BLaER1 (cell line): ENCODE data around the gene FA2H.
"Not testable (repeated sequence)": the region's sequence is repeated elsewhere in the genome, so short reads cannot be mapped to it uniquely, and the experiment has no call there.

Source experiments
- H3K27ac ChIP-seq: shearing (Covaris generic); formaldehyde crosslinking; 2 replicates; pipeline ENCODE4 v1.8.1; 2022
- H3K27me3 ChIP-seq: shearing (Covaris generic); formaldehyde crosslinking; 2 replicates; pipeline ENCODE4 v1.8.1; 2022
- H3K36me3 ChIP-seq: shearing (Covaris generic); formaldehyde crosslinking; 2 replicates; pipeline ENCODE4 v1.8.1; 2022
- H3K4me1 ChIP-seq: shearing (Covaris generic); formaldehyde crosslinking; 2 replicates; pipeline ENCODE4 v1.8.1; 2022
- H3K4me2 ChIP-seq: shearing (Covaris generic); formaldehyde crosslinking; 2 replicates; pipeline ENCODE4 v1.8.1; 2022
- H3K4me3 ChIP-seq: shearing (Covaris generic); formaldehyde crosslinking; 2 replicates; pipeline ENCODE4 v1.8.1; 2022
- H3K9ac ChIP-seq: shearing (Covaris generic); formaldehyde crosslinking; 2 replicates; pipeline ENCODE4 v1.8.1; 2022
- H3K9me3 ChIP-seq: shearing (Covaris generic); formaldehyde crosslinking; 2 replicates; pipeline ENCODE4 v1.8.1; 2022
- H4K20me1 ChIP-seq: shearing (Covaris generic); formaldehyde crosslinking; 2 replicates; pipeline ENCODE4 v1.8.1; 2022
- Cebpa-rat ChIP-seq: shearing (Covaris generic); IDR thresholded peaks from 2 replicates; pipeline ENCODE4 v1.8.1; 2022

FA2H gene

DNA sequence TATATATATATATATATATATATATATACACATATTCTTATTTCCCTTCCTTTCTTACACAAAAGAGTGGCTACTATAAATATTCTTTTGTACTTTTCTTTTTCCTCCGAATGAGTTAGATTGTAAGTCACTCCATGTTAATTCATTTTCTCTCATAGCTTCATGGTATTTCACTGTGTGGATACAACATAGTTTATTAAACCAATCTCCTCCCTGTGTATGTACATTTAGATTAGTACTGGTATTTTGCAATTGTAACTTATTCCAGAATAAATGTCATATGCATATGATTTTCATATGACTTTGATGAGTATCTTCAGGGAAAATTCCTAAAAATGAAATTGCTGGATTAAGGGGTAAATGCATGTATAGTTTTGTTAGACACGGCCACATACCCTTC lies 20.0 kb upstream of the FA2H start:
- TF ChIP-seq Cebpa-rat, result no peak
- no peaks in the 10 kb centered on the region for H3K4me1 ChIP-seq
- no peak overlapping the region for H3K27ac ChIP-seq
- H3K9ac ChIP-seq, result no peak overlapping the region
- no peak overlapping the region for H3K4me2 ChIP-seq
- H4K20me1 ChIP-seq, result no peaks in the 10 kb centered on the region
- H3K4me3 ChIP-seq, result no peak overlapping the region
- no peaks in the 10 kb centered on the region for H3K36me3 ChIP-seq
- peaks cover 14% of the 10 kb centered on the region for H3K9me3 ChIP-seq
- H3K27me3 ChIP-seq, result no peaks in the 10 kb centered on the region

GRCh38 chr16:74793571-74793970 lies 19.0 kb upstream of the FA2H start:
- H3K4me1 ChIP-seq, result no peaks in the 10 kb centered on the region
- no peaks in the 10 kb centered on the region for H3K27me3 ChIP-seq
- no peak for TF ChIP-seq Cebpa-rat

DNA sequence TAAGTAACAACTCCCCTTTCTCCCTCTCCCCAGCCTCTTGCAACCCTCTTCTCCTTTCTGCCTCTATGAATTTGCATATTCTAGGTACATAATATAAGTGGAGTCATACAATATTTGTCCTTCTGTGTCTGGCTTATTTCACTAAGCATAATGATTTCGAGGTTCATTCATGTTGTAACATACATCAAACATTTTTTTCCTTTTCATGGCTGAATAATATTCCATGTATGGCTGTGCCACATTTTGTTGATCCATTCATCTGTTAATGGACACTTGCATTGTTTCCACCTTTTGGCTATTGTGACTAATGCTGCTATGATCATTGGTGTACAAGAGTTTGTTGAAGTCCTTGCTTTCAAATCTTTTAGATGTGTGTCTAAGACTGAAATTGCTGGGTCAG lies 17.6 kb upstream of the FA2H start:
- no peak overlapping the region for H3K4me2 ChIP-seq
- TF ChIP-seq Cebpa-rat, result no peak

More at GRCh38 chr16:74793571-74793970, 19.0 kb upstream of the FA2H start:
- no peaks in the 10 kb centered on the region for H4K20me1 ChIP-seq
- H3K36me3 ChIP-seq, result no peaks in the 10 kb centered on the region
- H3K4me3 ChIP-seq, result no peak overlapping the region
- no peak overlapping the region for H3K4me2 ChIP-seq
- no peak overlapping the region for H3K9ac ChIP-seq
- H3K9me3 ChIP-seq, result peaks cover 14% of the 10 kb centered on the region
- H3K27ac ChIP-seq, result no peak overlapping the region

DNA sequence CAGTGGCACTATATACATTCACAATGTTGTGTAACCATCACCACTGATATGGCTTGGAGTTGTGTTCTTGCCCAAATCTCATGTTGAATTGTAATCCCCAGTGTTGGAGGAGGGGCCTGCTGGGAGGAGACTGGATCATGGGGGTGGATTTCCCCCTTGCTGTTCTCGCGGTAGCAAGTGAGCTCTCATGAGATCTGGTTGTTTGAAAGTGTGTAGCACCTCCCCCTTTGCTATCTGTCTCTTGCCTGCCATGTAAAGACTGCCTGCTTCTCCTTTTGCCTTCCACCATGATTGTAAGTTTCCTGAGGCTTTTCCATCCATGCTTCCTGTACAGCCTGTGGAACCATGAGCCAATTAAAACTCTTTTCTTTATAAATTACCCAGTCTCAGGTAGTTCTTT lies 17.1 kb upstream of the FA2H start:
- peaks cover 14% of the 10 kb centered on the region for H3K9me3 ChIP-seq
- not testable (repeated sequence) for H4K20me1 ChIP-seq, H3K4me2 ChIP-seq, H3K4me3 ChIP-seq, H3K9ac ChIP-seq, H3K4me1 ChIP-seq, H3K27me3 ChIP-seq, H3K27ac ChIP-seq, H3K36me3 ChIP-seq

More for the DNA sequence above, 17.6 kb upstream of the FA2H start:
- Histone ChIP-seq H3K27me3 (no peaks in the 10 kb centered on the region), H4K20me1 (no peaks in the 10 kb centered on the region), H3K4me1 (no peaks in the 10 kb centered on the region), H3K9ac (no peak overlapping the region), H3K27ac (no peak overlapping the region), H3K36me3 (no peaks in the 10 kb centered on the region), H3K9me3 (peaks cover 14% of the 10 kb centered on the region), H3K4me3 (no peak overlapping the region)

DNA sequence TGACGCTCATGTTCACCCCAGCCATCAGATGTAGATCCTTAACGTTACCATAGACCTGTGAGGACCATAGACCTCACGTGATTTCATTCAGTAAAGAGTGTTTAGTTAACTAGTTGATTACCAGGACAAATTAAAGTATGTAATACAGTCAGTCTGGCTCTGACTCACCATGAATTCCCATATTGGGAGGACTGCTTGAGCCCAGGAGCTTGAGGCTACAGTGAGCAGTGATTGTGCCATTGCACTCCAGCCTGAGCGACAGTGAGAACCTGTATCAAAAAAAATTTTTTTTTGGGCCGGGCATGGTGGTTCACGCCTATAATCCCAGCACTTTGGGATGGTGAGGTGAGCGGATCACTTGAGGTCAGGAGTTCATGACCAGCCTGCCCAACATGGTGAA lies 13.5 kb upstream of the FA2H start:
- H3K4me3 ChIP-seq, result no peak overlapping the region

DNA sequence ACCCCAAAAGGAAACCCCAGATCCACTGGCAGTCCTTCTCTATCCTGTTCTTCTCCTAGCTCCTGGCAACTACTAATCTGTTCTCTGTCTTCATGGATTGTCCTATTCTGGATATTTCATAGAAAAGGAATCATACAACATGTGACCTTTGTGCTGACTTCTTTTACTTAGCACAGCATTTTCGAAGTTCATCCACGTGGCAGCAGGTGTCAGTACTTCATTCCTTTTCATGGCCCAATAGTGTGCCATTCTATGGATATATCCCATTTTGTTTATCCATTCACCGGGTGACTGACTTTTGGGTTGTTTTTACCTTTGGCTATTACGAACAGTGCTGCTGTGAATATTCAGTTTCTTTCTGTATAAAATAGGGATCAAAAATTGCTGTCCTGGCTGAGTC lies 10.4 kb upstream of the FA2H start:
- H3K27me3 ChIP-seq, result no peaks in the 10 kb centered on the region
- no peaks in the 10 kb centered on the region for H3K9me3 ChIP-seq
- H3K4me3 ChIP-seq, result no peak overlapping the region
- TF ChIP-seq Cebpa-rat, result no peak
- H3K4me1 ChIP-seq, result no peaks in the 10 kb centered on the region
- H3K9ac ChIP-seq, result no peak overlapping the region
- H3K4me2 ChIP-seq, result no peak overlapping the region
- no peak overlapping the region for H3K27ac ChIP-seq
- no peaks in the 10 kb centered on the region for H4K20me1 ChIP-seq
- H3K36me3 ChIP-seq, result no peaks in the 10 kb centered on the region

More for the DNA sequence above, 13.5 kb upstream of the FA2H start:
- no peaks in the 10 kb centered on the region for H3K27me3 ChIP-seq
- H3K9me3 ChIP-seq, result peaks cover 10% of the 10 kb centered on the region
- no peak overlapping the region for H3K9ac ChIP-seq
- H3K27ac ChIP-seq, result no peak overlapping the region
- H3K36me3 ChIP-seq, result no peaks in the 10 kb centered on the region
- TF ChIP-seq Cebpa-rat, result no peak
- no peak overlapping the region for H3K4me2 ChIP-seq
- H4K20me1 ChIP-seq, result no peaks in the 10 kb centered on the region
- no peaks in the 10 kb centered on the region for H3K4me1 ChIP-seq

GRCh38 chr16:74778646-74779045 lies 4.0 kb upstream of the FA2H start:
- no peaks in the 10 kb centered on the region for H3K9me3 ChIP-seq
- H4K20me1 ChIP-seq, result no peaks in the 10 kb centered on the region
- H3K4me1 ChIP-seq, result peaks cover 14% of the 10 kb centered on the region
- peaks cover 7% of the 10 kb centered on the region for H3K27me3 ChIP-seq
- H3K4me3 ChIP-seq, result no peak overlapping the region
- H3K4me2 ChIP-seq, result no peak overlapping the region
- no peak overlapping the region for H3K9ac ChIP-seq
- TF ChIP-seq Cebpa-rat, result no peak
- no peak overlapping the region for H3K27ac ChIP-seq
- H3K36me3 ChIP-seq, result no peaks in the 10 kb centered on the region

- H3K4me3 ChIP-seq, result no peak overlapping the region
- H3K9me3 ChIP-seq, result no peaks in the 10 kb centered on the region
- H3K27ac ChIP-seq, result no peak overlapping the region
- peaks cover 21% of the 10 kb centered on the region for H3K4me1 ChIP-seq
- no peak for TF ChIP-seq Cebpa-rat
- no peaks in the 10 kb centered on the region for H4K20me1 ChIP-seq
- no peaks in the 10 kb centered on the region for H3K36me3 ChIP-seq
- H3K4me2 ChIP-seq, result no peak overlapping the region
- H3K27me3 ChIP-seq, result peaks cover 11% of the 10 kb centered on the region
- H3K9ac ChIP-seq, result no peak overlapping the region
Observed at GRCh38 chr16:74776926-74777325, 2.3 kb upstream of the FA2H start.

- Histone ChIP-seq H3K27ac (peak overlapping the region; percentile 55; the same call in 1 of the 2 replicates), H3K9ac (no peak overlapping the region), H3K4me3 (peak overlapping the region; percentile 71), H3K9me3 (no peaks in the 10 kb centered on the region), H4K20me1 (no peaks in the 10 kb centered on the region), H3K4me1 (peaks cover 26% of the 10 kb centered on the region), H3K27me3 (peaks cover 11% of the 10 kb centered on the region), H3K4me2 (peak overlapping the region; percentile 100), H3K36me3 (no peaks in the 10 kb centered on the region)
- TF ChIP-seq Cebpa-rat, result no peak
Observed at GRCh38 chr16:74775255-74775654, 635 bp upstream of the FA2H start.

GRCh38 chr16:74773446-74774222 lies 986 bp downstream of the FA2H start:
- Histone ChIP-seq H3K4me3 (peak overlapping the region; percentile 71), H3K4me1 (peaks cover 26% of the 10 kb centered on the region), H3K9me3 (no peaks in the 10 kb centered on the region), H3K4me2 (peak overlapping the region; percentile 100), H3K9ac (0 out of 2 replicates have a peak overlapping the region, but pooled peaks have one; percentile 75), H3K36me3 (no peaks in the 10 kb centered on the region), H3K27ac (no peak overlapping the region), H4K20me1 (no peaks in the 10 kb centered on the region), H3K27me3 (peaks cover 11% of the 10 kb centered on the region)
- no peak for TF ChIP-seq Cebpa-rat
